OCI-LY7 (cell line): Measurements from ENCODE around the gene SYNGR2.

Experiments
- CTCF ChIP-seq: fragments of 200-600 bp; sonication (generic); conservative IDR thresholded peaks from 2 replicates; pipeline ENCODE4 v1.5.1; 2014; ENCODE audit warnings: mild to moderate bottlenecking, antibody characterized with exemption, low read length, moderate library complexity, mixed read lengths
- EZH2phosphoT487 ChIP-seq: fragments of 200-600 bp; sonication (generic); IDR thresholded peaks from 2 replicates; pipeline ENCODE4 v1.6.1; 2018; ENCODE audit warnings: low read depth, borderline replicate concordance, mild to moderate bottlenecking, mixed run types, antibody characterized with exemption, low read length, moderate library complexity, mixed read lengths

GRCh38 chr17:78185981-78186691 lies 17.8 kb downstream of the SYNGR2 start:
- TF ChIP-seq CTCF (no peak), EZH2phosphoT487 (no peak)
